ENCODE measurements around the gene PITX2.

The PITX2 gene

DNA sequence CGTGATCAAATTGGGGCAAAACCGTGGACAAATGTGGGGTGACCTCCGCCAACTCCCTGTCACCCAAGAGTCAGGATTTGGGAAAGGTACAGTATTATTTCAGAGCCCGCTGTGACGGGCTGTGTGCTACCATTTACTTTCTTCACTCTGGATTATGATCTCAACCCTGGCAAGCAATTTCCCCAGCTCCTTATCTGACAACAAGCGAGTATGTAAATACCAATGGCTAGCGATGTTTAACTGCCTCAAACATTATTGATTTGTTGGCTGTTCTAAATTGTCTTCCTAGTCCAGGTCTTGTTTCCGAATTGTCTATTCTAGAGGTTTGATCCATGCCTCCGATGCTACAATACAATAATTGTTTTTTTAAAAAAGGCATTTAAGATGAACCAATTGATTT, 17.7 kb upstream of the PITX2 start:
- TF ChIP-seq, protein P1, sequence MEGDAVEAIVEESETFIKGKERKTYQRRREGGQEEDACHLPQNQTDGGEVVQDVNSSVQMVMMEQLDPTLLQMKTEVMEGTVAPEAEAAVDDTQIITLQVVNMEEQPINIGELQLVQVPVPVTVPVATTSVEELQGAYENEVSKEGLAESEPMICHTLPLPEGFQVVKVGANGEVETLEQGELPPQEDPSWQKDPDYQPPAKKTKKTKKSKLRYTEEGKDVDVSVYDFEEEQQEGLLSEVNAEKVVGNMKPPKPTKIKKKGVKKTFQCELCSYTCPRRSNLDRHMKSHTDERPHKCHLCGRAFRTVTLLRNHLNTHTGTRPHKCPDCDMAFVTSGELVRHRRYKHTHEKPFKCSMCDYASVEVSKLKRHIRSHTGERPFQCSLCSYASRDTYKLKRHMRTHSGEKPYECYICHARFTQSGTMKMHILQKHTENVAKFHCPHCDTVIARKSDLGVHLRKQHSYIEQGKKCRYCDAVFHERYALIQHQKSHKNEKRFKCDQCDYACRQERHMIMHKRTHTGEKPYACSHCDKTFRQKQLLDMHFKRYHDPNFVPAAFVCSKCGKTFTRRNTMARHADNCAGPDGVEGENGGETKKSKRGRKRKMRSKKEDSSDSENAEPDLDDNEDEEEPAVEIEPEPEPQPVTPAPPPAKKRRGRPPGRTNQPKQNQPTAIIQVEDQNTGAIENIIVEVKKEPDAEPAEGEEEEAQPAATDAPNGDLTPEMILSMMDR (IDR thresholded peaks at IDR 0.05) = no peak

DNA sequence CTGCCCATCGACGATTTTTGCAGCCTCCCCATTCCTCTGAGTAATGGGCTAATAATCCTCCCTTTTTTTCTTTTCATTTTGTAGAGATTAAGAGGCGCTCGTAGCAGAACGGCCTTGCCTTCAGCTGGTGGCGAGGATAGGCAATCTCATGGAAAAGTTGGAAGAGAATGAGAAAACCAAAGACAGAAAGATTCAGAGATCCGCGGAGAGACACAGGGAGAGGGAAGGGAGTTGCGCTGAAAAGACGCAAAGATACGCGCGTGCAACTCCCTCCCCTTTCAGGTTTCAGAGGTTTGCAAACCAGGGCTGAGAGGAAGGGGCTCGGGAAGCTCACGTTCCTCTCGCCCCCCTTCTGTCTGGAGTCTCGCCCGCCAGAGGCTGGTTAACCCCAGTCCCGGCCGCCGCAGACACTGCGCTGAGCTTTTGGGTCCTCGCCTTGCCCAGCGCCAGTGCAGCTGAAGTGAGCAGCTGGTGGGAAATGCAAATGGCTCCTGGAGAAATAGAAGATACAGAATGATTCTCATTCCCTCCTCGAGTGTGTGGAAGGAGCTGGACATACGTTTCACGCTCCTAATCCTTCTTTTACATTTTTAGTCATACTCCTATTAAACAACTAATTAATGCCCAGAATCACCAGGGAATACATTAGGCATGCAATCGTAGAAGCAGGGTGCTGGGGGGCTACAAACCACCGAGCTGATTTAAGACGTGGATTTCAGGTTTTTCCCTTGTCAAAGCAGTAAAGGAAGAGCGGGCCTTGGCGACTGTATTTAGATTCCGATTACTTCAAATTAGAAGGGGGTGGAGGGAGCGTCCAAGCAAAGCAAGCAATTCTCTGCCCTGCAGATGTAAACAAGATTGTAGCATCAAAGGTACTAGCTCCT, 16.6 kb upstream of the PITX2 start:
- TF ChIP-seq, protein P1 (IDR thresholded peaks at IDR 0.05) = no peak

DNA sequence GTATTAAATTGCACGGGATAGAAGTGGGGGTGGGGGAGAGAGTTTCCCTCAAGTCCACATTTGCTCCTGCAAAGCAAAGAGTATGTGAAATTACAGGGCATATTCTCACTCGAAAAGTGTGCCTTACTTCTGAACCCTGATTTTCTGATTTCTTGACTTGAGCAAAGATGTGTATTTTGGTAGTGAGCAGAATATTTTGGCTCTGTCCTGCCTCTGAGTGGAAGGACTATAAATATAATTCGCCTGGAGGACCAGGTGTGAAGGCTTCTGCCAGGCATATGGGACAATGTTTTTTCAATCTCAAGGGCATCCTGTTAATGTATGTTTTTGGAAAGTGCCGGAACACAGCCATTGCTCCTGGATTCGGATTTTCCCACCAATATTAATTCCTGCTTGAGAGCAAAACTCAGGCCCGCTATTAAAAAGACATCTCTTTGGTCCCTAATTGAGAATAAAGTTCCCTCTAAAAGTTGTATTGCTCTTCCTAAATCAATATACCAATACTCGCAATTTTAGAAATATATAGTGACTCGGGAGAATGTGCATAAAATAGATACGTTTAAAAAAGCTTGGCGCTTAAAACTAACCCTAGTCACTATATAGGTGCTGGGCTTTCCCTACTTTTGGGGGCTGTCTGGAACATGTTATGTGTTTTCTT, 15.3 kb upstream of the PITX2 start:
- TF ChIP-seq, protein P1 (IDR thresholded peaks at IDR 0.05) = no peak

DNA sequence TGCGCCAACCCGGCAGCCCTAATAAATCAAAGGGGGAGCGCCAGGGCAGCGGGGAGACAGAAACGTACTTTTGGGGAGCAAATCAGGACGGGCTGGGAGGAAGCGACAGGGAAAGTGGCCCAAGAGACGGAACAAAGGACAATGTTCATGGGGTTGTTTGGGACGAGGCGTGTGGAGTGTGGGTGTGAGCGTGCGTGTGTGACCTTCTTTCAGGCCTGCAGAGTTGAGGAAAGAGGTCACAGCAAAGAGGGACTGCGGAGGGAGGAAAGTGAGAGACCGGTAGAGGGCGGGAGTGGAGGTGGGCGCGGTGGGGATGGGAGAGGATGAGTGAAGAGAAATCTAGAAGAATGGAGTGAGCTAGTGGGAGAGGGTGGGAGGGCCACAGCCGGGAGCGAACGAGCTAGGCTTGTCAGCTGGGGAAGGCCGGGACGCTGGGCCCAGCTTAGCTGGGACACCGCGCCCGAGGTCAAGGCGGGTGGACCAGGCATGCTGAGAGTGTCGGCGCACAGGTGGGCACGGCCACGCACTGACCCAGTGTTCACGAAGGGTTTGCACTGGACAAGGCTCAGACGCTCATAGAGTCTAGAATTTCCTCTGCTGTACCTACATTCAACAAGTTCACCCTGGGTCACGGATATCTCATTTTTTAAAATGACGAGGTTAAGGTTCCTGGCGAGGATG, 14.7 kb upstream of the PITX2 start:
- TF ChIP-seq, protein P1 (IDR thresholded peaks at IDR 0.05) = no peak

DNA sequence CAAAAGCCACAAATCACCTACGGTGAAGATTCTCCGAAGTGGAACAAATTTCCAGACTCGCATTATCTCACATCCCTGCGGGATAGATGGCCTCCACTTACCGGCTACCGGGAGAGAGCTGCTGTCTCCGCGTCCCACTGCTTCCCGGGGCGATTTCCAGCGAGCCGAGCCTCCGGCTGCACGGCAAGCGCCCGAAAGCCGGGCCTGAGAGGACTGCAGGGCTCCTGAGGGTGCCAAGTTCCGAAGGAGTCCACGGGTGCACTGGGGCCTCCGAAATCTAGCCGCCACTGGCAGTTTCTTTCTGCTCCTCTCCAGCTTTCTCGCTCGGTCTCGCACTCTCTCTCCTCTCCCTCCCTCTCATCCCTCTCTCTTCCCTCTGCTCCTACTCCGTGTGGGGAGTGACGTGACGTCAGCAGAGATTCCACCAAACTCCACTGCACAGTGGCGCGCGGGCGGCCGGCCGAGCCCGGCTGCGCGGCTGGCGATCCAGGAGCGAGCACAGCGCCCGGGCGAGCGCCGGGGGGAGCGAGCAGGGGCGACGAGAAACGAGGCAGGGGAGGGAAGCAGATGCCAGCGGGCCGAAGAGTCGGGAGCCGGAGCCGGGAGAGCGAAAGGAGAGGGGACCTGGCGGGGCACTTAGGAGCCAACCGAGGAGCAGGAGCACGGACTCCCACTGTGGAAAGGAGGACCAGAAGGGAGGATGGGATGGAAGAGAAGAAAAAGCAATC, 14.0 kb upstream of the PITX2 start:
- TF ChIP-seq, protein P1 (IDR thresholded peaks at IDR 0.05) = no peak

DNA sequence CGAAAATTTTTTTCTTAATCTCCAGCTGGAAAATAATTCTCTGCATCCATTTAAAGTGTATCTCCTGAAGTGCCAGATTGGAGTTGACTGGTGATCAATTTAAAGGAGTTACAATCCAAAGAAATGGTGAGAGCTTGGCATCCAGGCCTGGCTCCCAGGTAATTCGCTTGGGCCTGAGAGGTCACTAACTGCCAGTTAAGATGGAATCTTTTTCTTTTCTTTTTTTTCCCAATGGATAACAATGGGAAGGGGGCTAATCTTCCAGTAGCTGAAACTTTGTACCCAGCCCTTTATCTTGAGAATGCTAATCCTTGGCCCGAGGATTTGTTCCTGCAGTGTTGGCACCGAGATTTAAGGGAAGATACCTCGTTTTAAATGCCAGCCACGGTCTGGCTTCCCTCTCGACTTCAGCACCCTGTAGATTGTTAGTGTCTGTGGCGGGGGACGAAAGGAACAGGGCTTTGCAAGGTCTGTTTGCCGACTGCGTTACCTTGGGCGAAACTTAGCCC, 13.3 kb upstream of the PITX2 start:
- TF ChIP-seq, protein P1 (IDR thresholded peaks at IDR 0.05) = no peak

Measured in LNCAP (cell line).